IPS-NIHi7 (cell line): ENCODE results near the gene OR10H5.
"Not testable (repeated sequence)": the region's sequence is repeated elsewhere in the genome, so short reads cannot be mapped to it uniquely, and the experiment has no call there.

Source experiments
- DNase-seq: peaks from one replicate; pipeline ENCODE4 v3.0.0; 2012; ENCODE audit warnings: mixed read lengths; ENCODE audit errors: extremely low spot score

The OR10H5 gene, protein sequence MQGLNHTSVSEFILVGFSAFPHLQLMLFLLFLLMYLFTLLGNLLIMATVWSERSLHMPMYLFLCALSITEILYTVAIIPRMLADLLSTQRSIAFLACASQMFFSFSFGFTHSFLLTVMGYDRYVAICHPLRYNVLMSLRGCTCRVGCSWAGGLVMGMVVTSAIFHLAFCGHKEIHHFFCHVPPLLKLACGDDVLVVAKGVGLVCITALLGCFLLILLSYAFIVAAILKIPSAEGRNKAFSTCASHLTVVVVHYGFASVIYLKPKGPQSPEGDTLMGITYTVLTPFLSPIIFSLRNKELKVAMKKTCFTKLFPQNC

GRCh38 chr19:15787611-15788155 is at the start of gene OR10H5:
Gene OR10H5 (plus strand): TSS chr19:15787661. CDS start chr19:15794049, 6,388 bp downstream.
- DNase-seq = no peak

DNA sequence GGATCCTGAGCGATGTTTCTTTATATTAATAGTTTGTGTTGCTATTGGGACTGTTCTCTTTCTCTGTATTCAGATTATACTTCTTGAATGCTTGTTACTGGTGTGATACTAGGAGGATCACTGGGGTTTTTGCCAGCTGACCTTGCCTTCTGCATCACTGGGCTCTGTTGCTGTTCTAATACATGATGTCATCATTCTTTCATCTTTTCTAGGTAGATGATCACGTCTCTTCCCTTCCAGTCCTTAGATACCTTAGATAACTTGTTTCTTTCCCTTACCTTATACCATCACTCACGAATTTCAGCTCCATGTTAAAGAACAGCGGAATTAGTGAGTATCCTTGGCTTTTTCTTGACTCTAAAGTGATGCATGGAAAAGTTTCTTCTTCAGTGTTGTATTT is 49.7 kb upstream of the OR10H5 start, which contains the start of gene OR10H3:
Gene OR10H3, plus strand, starts transcription at position 264 of the 400 bp plus-strand sequence. CDS start 3,408 bp downstream, outside the sequence.
- DNase-seq = no peak

DNA sequence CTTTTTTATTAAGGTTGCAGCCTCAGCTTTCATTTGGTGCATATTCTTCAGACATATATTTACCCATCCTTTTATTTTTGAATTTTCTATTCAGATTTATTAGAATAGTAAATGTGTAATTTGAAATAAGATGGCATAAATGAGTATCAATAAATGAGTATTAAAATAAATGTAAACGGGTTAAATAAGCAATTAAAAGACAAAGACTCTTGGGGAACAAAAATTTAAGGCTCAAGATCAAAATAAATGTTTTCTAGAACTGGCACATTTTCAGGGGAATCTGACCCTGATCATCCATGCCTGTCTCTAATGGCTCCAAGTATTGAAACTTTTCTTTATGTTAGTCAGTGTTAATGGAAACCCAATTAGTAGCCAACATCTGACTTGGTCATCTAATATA is 46.7 kb upstream of the OR10H5 start:
- no peak for DNase-seq

DNA sequence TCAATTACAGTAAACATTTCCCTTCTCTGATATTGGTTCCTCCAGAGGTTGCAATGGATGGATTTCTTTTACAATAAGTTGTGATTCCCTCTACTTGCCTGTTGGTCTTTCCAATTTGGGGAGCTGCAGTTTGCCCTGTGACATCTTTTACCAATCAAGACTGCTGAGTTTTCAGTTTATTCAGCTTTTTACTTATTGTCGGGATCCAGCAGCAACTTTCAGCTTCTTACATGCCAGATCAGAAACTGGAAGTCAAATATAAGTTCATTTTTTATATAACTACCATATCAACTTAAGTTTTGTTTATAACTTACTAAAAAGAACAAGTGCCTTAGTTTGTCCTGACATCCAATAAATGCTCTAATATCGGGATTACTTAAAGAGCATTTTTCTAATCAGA is 39.2 kb upstream of the OR10H5 start:
- DNase-seq = no peak

DNA sequence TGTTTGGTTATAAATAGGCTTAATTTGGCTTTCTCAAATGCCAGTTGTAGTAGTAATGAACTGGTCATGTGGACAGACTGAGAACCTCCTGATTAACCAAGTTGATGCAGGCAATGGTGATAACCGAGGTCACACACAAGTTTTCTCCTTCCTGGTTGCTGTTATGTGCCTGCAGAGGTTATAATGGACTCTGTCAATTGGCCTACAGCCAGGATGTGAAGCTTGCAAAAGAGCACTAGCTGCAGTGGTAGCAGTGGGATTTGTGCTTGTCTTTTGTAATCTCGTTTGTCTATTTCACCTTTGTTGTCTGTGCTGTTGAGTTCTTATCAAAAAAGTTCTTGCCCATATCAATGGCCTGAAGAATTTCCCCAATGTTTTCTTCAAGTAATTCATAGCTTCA is 29.1 kb upstream of the OR10H5 start:
- DNase-seq = no peak

GRCh38 chr19:15759962-15760565 is 27.4 kb upstream of the OR10H5 start:
- DNase-seq = no peak

- no peak for DNase-seq
Observed at GRCh38 chr19:15769586-15769985, 17.9 kb upstream of the OR10H5 start.

DNA sequence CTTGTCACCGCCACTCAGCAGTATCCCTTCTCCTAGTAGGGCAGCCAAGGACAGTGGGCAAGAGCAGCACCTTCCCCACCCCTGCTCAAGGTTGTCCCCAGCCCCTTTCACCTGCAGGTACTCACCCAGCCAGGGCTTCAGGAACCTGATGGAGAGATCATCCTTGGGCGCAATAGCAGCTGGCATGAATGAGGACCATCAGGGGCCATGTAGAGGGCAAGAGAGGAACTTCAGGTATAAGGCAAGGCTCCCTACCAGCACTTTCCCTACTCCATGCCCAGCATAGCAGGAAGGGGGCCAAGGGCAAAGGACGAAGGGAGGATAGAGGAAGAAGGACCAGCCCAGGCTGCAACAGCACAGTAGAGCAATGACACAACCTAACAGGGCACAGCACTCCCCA is 13.3 kb upstream of the OR10H5 start:
- DNase-seq = not testable (repeated sequence)

DNA sequence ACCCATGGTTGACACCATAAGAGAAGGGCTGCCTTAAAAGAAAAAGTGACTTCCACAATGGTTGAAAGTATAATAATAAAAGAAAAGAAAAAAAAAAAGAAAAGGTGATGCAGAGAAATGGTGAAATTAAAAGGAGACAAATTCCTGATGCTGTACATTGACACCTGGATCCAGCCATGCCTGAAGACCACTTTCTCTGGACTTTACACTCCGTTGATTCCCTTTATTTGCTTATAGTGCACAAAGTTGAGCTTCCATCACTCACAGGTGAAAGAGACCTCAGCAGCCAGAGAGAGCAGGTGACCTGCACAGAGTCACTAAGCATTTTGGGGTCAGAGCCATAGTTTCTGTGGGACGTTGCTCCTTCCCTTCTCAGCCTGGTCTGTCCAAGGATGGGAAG is 12.2 kb upstream of the OR10H5 start:
- DNase-seq = no peak

GRCh38 chr19:15776264-15776663 is 11.2 kb upstream of the OR10H5 start:
- no peak for DNase-seq

- DNase-seq = no peak
Observed at GRCh38 chr19:15776991-15777970, 10.2 kb upstream of the OR10H5 start.

DNA sequence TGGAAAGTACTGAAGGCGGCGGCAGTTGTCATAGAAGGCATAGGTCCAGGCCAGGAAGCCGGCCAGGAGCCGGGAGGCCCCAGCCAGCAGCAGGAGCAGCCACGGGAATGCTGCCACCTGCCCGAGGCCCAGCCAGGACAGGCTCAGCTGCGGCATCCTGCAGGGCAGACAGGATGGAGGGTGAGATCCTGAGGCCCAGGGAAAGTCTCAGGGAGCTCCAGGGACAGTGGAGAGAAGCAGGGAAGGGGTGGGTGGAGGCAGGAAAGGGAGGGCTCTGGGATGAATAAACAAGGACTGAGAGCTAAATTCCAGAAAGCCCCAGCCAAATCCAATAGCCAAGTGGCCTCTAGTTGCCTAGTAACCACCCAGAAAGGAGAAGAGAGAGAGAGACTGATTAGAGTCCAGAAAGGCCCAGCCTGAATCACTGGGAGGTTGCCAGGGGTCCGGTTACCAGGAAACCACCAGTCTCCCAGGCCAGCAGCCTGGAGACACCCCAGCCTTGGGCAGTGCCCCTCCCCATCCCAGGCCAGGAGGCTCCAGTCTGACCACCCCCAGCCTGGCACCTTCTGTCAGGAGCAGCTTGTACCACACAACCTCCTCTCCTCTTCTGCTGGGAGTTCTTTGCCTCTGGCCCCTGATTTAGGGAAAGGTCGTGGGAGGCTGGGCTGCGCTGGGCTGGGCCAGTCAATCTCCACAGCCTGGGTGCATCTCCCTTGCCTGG is 7.5 kb upstream of the OR10H5 start:
- no peak for DNase-seq

DNA sequence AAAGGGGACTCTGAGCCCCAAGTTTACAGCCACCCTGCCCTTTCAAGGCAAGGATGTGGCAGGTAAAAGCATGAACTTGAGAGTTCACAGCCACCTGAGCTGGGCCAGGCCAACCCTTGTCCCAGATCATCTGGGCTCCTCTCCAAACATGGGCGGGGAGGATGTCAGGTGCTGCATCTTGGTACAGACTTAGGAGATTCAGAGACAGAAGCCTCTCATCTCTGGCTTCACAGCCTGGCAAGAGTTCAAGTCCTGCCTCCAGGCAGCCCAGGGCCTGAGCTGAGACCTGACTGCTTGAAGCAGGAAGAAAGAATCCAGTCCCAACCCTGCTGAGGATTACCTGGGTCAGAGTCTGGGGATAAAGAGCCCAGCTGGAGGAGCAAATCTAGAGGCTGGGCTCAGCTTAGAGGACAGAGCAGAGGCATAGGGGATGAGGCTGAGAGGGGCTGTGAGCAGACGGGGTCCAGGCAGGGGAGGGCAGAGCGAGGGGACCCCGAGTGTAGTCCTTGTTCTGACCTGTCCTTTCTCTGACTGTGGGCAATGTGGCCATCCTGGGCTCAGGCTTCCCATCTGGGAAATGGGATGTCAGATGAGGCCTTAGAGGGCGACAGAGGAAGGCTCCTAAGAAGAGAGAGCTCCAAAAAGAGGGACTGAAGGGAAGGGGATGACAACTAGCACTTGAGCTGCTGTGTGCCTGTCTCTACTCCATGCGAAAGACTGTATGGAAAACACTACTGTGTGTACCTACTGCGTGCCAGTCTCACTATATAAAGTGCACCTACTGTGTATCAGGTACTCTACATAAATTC is 6.6 kb upstream of the OR10H5 start:
- no peak for DNase-seq

- DNase-seq = no peak
Observed at GRCh38 chr19:15781661-15782060, 5.8 kb upstream of the OR10H5 start.

GRCh38 chr19:15782211-15782610 is 5.2 kb upstream of the OR10H5 start:
- DNase-seq = no peak

DNA sequence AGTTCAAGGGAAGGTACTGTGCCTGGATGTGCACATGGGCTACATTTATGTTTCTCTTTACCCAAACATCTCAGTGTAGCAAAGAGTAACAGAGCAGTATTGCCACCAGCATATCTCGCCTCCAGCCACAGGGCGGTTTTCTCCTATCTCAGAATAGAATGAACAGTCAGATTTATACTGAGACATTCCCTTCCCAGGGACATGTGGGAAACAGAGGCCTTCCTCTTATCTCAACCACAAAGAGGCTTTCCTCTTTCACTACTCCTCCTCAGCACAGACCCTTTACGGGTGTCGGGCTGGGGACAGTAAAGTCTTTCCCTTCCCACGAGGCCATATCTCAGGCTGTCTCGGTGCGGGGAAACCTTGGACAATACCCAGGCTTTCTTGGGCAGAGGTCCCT is 4.6 kb upstream of the OR10H5 start:
- DNase-seq = not testable (repeated sequence)

- no peak for DNase-seq
Observed at GRCh38 chr19:15788594-15789270, 1.3 kb downstream of the OR10H5 start.

DNA sequence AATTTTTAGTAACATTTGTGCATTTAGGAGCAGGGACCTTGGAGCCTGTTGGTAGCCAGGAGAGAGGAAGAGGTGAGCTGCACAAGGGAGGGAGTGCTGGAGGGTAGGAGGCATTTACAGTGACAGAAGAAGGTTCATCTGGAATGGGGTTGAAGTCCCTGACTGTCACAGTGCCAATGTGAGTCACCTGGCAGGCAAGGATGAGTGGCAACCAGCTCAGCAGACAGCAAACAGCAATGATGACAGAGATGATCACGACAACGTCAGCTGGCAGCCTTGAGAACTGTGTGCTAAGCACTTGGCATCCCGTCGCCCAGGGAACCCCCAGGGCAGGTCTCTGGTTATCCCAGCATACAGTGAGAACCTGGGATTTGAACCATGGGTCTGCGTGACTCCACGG is 2.6 kb downstream of the OR10H5 start:
- DNase-seq = no peak

GRCh38 chr19:15794279-15794678 is 6.8 kb downstream of the OR10H5 start:
- not testable (repeated sequence) for DNase-seq

DNA sequence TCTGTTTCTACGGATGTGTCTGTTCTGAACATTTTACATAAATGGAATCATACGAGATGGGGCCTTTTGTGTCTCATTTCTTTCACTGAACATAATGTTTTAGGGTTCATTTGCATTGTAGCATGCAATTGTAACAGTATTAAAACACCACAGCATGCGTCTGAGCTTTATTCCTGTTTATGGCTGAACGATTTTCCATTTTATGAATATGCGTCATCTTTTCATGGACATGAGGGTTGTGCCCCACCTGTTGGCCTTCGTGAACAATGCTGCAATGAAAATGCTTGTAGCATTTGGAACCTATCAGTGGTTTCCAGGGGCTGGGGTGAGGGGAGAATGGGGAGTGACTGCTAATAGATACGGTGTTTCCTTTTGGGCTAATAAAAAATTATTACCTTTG is 22.9 kb downstream of the OR10H5 start:
- DNase-seq = no peak
